GM21526 (cell line): Measurements from ENCODE around the gene OSCAR.
A peak's percentile ranks its signal among the peaks of the same experiment; 100 is the strongest.

Experiments used
- ATAC-seq: cut with Tn5 transposase; IDR thresholded peaks from one replicate; pipeline ENCODE4 v1.9.1; 2021; ENCODE audit warnings: moderate library complexity; ENCODE audit not compliant: unreplicated experiment, low FRiP score

OSCAR gene, protein sequence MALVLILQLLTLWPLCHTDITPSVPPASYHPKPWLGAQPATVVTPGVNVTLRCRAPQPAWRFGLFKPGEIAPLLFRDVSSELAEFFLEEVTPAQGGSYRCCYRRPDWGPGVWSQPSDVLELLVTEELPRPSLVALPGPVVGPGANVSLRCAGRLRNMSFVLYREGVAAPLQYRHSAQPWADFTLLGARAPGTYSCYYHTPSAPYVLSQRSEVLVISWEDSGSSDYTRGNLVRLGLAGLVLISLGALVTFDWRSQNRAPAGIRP

DNA sequence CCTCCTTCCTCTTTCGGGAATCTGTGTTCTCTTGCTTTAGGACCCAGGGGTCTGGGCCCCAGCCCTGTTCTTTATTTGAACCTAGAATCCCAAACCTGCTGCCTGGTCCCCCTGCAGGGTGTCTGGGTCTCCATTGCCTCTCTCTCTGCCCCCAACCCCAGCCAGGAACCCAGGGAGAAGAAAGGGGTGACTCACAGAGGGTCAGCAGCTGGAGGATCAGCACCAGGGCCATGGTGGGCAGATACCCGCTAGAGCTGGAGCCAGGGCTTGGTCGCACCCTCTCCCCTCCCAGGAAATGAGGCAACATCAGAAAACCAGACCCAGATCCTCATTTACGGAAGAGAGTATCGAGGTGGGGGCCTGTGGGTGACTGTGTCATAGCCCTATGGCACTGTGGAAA, at the start of gene OSCAR:
Gene OSCAR, minus strand, starts transcription at position 243 of the 400 bp plus-strand sequence. Its CDS starts 11 bp downstream, at position 232.
- no peak for ATAC-seq

DNA sequence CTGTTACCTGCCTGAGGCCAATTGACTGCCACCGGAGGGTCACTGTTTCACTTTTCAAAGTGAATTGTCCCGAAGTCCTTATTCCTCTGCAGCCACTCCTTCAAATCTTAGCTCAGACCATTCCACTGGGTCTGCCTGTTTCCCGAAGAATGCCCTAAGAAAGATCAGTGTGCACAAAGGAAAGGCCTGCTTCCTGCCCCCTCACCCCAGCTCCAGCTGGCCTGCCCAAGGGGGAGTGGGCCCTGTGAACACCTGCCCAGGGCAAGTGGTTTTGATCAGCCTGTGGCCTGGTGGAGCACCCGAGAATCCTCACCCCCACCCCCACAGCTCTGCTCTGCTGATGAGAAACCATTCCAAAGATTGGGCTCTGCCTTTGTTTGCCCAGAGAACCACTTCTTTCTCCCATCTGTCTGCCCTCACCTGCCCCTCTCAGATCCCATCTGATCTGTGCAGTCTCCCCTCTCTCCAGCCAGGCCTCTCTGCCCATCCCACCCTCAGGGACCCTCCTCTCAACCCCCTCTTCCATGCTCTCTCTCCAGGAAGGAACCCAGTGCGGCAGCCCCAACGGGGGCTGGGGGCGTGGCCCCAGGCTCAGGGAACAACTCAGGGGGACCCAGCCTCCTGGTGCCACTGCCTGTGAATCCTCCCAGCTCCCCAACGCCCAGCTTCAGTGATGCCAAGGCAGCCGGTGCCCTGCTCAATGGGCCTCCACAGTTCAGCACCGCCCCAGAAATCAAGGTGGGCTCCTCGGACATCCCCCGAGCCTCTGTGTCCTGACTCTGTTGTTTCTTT, 48.6 kb upstream of the OSCAR start:
- ATAC-seq = no peak

- no peak for ATAC-seq
These were observed 47.6 kb upstream of the OSCAR start for GRCh38 chr19:54148158-54148557.

GRCh38 chr19:54147676-54148075, 47.1 kb upstream of the OSCAR start:
- no peak for ATAC-seq

GRCh38 chr19:54145541-54146158, 45.0 kb upstream of the OSCAR start:
- no peak for ATAC-seq

- no peak for ATAC-seq
These were observed 41.7 kb upstream of the OSCAR start for GRCh38 chr19:54142166-54142780.

DNA sequence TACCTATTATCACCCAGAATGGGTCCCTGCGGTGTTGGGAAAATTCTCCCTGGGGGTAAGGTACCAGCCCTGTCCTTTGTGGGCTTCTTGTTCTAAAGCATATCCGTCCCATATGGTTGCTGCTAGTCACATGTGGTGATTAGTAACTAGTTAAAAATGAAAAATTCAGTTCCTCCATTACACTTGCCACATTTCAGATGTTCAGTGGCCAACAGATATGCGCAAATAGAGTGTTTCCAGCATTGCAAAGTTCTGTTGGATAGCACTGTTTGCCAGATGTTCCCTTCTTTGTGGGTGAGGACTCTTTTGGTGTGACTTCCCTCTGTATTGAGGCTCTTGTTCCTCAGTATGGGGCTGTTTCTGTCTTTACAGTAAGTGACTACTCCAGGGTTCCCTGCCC, 40.8 kb upstream of the OSCAR start:
- no peak for ATAC-seq

DNA sequence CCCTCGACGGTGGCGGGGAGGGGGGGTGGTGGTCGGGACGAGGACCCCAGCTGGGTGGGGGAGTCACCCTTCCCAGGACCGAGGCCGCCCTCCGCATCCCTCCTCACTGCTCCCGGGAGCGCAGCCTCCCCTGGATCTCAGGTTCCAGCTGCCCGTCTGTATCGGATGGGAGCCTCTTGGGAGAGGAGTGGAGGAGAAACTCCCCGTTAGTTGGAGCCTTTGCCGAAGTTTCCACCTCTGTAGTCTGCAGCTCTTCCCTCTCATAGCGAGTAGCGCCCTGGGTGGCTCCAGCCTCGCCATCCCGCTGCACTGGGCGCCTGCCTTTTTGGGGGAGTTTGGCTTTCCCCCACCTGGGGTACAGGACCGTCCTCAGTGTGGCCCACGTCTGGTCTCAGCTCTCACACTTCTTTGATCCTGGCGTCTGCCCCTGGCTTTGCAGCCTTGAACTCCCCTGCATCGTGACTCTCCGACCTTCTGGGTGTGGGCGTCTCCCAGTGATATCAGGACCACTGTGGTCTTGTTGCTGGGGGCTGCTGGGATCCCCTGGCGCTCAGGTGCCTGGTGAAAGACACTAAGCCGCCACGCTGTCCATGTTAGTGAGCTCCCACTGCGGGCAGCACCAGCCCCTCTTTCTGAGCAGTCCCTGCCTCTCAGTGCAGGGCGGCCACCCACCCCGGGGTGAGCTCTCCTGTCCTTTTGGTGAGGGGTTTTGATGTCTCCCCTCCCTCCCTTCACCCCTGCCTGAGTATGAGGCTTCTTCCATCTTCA, 38.1 kb upstream of the OSCAR start:
- ATAC-seq = no peak

GRCh38 chr19:54137699-54138488, 37.3 kb upstream of the OSCAR start, which contains the start of gene CNOT3:
Gene CNOT3, plus strand, starts transcription at chr19:54137762. Its CDS starts 5,217 bp downstream, at chr19:54142979.
- ATAC-seq = no peak

DNA sequence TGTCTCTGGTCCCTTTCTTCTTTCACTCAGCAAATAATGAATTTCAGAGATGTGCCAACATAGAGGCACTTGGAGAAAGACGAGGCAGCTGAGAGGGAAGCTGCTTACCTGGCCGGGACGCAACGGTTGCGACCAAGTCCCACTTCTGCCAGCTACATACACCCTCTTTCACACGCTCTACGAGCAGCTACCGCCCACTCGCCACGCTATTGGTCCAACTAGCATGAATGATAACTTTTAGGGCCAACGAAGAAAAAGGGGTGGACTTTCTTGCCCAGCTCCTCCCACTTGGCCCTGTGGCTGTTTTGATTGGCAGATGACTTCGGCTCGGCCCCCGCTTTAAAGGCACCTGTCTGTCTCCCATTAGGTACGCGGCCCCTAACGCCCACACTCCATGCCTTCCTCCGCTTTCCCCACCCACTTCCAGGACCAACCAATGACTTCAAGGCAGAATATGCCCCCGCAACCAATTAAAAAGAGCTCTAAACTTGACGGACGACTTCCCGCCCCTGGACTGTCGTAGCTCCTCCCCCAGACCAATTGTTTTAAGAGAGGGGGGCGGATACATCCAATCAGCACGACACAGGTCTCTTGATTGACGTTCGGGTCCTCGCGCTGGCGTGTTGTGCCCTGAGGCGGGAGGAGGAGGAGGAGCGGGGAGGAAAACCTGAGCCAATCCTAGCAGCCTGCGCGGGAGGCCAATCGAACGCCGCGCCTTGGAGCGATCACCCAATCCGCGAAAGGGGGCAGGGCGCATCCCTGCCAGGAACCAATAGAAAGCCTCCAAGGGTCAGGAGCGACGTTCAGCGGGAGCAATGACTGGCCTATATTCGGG, 36.5 kb upstream of the OSCAR start:
- peak; percentile 70 for ATAC-seq

DNA sequence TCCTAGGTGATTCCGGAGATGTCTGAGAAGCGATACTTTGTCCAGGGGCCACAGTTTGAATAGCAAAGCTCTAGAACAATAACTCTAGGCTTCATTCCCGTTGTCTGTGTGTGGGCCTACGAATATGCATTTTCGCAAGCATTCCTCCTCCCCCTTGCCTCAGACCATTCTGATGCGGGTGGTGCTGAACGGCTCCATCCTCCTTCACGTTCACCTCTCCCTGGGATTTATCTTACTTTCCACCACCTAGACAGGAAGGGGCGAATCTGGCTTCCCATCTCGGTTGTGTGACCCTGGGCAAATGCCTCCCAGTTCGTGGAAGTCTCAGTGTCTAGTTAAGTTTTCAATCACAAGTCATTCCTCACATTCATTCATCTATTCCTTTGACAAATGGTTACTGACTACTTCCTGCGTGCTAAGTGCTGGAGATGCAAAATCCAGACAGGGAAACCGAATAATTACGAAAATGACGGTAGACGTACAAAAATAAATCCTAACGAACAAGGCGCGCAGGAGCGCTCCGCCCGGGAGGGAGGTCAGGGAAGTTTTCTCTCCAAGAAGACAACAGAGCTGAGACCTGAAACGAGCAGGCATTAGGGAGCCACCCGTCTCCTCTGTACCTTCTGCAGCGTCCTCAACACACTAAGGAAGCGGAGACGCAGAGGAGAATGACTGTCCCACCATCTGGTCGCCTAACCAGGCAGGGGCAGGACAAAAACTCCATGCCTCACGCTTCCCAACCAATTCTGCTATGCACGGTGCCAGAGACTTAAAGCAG, 35.7 kb upstream of the OSCAR start:
- ATAC-seq = peak; percentile 1

GRCh38 chr19:54133957-54134590, 33.5 kb upstream of the OSCAR start:
- ATAC-seq = no peak

DNA sequence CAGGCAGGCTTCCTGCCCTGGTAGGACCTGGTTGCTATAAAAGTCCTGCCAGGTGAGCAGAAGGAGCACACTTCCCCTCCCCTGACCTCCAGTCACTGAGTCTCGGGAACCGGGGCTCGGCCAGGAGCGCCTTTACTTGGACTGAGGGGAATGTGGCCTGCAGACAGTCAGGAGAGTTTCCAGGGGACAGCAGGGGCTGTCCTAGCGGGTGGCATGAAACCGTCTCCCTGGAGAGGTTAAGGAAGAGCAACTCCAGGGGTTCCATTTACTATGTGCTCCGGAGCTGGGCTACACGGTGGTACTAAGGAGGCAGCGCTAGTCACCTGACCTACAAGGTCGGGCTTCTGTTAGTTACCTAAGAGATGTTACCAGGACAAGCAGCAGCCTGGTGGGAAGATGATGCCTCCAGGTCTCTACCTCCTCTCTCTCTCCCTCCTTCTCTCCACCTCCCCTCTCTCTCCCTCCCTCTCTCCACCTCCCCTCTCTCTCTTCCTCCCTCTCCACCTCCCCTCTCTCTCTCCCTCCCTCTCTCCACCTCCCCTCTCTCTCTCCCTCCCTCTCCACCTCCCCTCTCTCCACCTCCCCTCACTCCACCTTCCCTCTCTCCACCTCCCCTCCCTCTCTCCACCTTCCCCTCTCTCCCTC, 32.8 kb upstream of the OSCAR start:
- ATAC-seq = no peak

DNA sequence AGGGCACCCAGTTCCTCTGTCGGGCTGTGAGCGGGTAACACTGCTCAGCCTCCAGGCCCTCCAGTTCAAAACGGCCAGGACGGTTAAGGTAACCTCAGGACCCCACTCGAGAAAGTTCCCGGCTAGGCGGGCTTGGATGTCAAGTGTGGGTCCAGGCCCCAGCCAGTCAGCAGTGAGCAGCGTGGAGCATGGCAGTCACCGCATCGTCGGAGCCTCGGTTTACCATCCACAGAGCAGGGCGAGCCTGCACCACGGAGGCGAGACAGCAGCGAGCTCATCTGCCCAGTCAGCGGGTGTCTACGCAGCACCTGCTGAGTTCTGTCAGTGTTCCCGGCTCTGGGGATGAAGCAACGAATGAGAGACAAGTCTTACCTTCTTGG, 29.0 kb upstream of the OSCAR start:
- ATAC-seq = no peak

DNA sequence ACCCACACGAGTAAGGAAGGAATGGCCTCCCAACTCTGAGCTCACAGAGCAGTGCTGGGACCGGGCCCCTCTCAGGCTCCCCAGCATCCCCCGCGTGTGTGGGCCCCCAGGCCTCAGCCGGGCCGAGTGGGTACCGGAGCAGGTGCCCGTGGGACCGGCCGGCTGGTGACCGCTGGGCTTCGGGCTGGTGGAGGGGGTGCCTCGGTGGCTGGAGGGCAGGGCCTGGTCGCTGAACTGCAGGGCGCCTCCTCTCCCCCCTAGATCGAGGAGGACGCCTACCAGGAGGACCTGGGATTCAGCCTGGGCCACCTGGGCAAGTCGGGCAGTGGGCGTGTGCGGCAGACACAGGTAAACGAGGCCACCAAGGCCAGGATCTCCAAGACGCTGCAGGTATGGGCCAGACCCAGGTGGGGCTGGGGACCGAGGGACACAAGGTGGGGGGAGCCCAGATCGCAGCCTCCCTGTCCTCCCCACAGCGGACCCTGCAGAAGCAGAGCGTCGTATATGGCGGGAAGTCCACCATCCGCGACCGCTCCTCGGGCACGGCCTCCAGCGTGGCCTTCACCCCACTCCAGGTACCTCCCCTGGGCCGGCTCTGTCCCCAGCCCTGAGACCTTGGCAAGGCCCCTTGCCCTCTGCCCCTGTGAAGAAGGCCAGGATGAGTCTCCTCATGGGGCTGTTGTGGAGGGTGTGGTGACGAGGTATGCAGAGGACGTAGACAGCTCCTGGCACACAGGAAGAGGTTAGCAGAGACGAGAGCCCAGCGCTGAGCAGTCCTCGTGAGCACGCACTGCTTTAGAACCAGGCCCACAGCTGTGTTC, 28.4 kb upstream of the OSCAR start:
- ATAC-seq = no peak

DNA sequence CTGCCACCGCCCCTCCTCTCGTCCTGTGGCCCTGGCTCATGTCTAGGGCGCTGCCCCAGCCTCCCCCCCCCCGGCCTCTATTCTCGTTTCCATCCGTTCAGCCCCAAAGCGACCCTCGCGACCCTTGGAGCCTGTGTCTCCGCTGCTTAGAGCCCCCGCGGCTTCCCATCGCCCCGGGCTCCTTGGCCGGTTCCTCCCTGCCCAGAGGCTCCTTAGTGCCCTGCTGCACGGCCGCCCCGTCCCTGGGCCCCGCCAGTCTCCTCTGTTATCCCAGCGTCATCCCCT, 27.8 kb upstream of the OSCAR start:
- ATAC-seq = no peak
